Stimulated activated CD4-positive, alpha-beta T cell treated with anti-CD3 and anti-CD28 coated beads, Interleukin-12 subunit alpha, Interleukin-12 subunit beta, amount 100 ng/mL, for 4 hours (primary cell): ENCODE results near the gene CXCL12.

ENCODE experiments used
- DNase-seq: peaks from one replicate; pipeline ENCODE4 v3.0.0-alpha.2; 2020

CXCL12 gene

GRCh38 chr10:44362866-44363711 is 21.8 kb downstream of the CXCL12 start:
- DNase-seq: no peak

DNA sequence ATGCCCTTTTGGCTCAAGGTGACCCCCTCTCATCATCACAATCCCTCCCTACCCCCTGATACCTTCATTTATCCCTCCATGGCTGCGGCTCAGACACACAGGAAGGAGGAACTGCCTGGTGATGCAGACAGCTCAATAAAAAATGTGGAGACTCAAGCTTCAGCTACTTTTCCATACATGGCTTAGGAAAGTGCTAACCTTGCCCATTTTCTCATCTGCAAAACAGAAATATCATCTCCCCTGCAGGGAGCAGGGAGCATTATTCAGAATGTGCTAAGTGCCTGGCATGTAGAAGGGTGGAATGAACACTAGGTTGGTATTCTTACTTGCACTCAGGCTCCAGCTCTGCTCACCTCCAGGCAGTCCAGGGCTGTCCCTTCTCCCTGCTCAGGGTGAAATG is 23.8 kb downstream of the CXCL12 start:
- DNase-seq: no peak

DNA sequence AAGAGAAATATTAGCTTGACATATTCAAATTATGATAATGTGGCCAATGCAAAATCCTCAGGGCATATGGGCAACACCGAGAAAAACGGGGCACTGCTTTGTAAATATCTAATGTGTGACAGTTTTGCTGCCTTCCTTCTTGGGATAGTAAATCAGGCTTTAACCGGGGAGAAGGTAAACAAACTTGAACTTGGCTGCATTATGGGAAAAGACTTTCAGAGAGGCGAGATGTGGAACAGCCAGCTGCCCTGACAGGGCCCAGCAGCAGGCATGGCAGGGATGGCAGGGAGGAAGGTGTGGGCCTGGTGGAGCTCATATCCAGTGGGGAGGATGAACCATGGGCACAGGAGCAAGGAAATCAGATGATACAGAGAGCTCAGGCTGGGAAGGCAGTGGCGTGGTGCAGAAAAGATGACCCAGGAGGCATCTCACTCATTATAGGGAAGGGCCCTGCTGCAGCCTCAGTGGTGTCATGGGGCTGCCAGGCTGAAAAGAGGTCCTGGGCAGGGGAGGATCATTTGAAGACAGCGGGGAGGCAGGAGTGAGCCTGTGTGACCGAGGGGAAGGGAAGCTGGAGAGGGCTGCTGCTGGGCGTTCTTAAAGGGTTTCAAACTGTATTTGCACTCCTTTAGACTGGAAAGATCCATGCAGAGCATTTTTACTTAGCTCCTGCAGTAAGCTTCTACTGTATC is 26.7 kb downstream of the CXCL12 start:
- DNase-seq: no peak

- no peak for DNase-seq
Measured at GRCh38 chr10:44357023-44357540, 27.8 kb downstream of the CXCL12 start.

DNA sequence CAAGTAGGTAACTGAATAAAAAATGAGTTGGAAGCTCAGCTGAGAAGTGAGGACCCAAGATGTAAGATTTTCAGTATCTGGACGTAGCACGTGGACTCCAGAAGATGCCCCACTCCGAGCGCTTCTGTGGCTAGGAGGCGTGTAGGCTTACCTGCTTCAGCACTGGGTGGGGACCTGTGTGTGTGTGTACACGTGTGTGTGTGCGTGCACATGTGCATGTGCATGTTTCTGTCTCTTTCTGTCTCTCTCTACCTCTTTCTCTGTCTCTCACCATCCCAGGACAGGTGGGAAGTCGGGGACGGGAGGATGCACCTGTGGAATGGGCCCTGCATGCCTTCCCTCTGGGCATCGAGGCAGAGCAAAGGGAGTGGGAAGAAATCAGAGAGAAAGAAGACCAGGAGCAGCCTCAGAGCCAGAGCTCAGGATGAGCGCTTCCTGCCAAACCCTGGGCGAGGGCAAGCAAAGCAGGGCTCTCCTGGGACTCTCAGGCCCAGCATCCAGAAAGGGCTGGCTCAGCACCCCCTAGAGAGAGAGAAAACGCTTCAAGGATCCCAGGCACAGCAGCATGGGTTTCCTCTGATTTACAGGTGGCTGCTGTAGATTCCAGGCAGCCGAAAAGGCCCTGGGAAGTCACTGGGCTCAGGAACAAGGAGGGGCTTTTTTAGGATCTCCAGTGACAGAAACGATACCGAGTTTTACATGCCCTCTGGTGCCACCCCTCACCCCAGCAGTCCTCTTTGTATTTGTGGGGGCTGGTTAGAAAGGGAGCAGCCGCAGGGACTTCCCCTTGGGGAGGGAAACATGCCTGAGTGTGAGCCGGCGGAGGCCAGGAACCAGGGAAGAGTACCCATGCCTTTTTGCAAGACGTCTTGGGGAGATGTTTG is 28.5 kb downstream of the CXCL12 start:
- DNase-seq: no peak

DNA sequence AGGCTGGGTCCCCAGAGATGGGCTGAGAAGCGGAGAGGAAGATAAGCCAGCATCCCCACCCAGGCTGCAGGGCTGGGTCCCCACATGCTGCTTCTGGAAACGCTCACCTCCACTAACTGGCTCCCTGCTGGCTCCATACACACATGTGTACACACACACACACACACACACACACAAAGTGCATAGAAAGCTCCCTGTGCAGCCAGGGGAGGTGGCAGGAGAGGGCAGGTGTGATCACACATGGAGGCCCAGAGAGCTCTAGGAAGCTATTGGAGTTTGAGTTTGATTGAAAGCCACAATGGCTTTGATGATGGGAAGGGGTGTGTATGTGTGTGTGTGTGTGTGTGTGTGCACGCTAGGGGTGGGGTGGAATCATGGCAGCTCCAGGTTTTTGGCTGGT is 29.3 kb downstream of the CXCL12 start:
- DNase-seq: no peak

DNA sequence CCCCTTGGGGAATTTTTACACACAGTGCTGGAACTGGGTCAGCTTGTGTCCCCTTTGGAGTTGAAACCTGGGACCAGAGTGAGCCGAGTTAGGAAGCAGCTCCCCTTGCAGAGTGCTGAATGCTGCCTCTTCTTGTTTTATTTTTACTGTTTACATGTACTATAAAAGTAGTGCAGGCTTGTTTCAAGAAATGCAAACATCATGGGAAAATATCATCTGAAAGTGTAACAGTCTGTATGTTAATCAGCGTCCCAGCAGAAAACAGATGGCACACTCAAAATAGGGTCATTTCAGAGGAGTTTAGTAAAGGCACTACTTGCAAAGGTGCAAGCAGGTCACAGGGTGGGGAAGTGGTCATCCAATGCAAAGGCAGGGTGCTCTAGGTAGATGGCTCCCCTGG is 30.1 kb downstream of the CXCL12 start:
- no peak for DNase-seq

GRCh38 chr10:44353721-44354120 is 31.2 kb downstream of the CXCL12 start:
- no peak for DNase-seq

GRCh38 chr10:44353128-44353390 is 31.8 kb downstream of the CXCL12 start:
- DNase-seq: no peak

GRCh38 chr10:44352316-44353127 is 32.4 kb downstream of the CXCL12 start:
- DNase-seq: no peak

DNA sequence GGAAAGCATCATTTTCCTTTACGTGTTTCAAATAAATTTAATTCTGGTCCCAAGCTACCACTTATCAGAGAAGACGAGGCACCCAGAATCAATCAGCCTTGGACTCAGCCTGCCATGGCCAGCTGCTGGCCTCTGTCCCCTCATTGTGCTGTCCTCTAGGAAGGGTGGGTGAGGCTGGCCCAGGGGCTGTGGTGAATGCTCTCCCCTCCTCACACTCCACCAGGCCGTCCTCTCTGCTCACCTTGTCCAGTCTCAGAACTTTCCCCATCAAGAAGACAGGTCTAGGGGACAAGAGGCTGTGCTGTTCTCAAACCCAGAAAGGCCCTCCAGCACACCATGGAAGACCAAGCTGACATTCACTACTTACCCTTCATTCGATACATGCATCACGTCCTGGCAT is 36.4 kb downstream of the CXCL12 start:
- no peak for DNase-seq

- DNase-seq: no peak
Measured at GRCh38 chr10:44347609-44348400, 37.1 kb downstream of the CXCL12 start.

DNA sequence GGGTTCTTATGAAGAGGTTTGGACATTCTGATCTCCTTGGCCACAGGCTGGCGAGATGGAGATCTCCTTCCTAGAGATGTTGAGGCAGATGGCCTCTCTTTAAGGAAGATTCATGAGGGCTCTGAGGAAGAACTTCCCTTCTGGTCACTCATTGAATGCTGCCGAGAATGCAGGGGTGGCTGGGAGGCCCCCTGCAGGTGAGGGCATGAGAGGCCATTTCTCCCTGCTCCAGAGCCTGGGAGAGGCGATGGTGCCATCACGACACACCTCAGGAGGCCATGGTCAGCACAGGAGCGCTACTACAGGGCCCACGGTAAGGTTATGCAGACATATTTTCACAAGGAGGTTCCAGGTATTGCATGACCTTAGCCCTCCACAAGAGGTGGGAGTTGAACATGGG is 40.2 kb downstream of the CXCL12 start:
- no peak for DNase-seq

DNA sequence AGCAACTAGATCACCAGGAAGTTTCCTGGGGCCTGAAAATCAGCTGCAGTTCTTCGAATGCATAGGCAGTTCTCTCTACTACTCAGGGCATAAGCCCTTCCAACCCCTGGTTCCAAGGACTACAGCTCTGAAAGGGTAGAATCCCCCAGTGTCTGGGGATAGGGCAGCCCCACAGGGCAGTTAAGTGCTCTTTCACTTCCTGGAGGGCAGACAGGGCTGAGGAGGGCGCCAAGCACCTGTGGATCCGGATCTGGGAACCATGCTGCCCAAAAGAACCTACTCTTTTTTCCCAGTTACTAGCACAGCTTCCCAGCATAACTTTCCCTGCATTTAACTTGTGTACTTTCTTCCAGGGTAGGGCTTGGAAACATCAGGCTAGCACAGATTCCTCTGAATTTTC is 41.1 kb downstream of the CXCL12 start:
- DNase-seq: no peak

- DNase-seq: no peak
Measured at GRCh38 chr10:44341886-44342285, 43.0 kb downstream of the CXCL12 start.

DNA sequence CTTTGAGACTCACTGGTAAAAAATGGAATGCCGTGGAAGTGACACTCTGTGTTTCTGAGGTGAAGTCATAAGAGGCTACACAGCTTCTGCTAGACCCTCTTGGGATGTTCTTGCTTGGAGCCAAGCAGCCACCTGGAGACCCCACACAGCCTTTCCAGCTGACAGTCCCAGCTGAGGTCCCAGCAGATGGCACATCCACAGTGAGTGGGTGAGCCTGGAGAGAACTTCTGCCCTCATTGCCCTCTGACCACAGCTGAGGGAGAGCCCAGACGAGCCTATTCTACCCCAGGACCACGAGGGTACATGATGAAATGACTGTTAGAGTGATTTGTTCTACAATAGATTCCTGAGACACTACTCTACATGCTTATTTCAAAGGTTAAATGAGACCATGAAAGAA is 44.3 kb downstream of the CXCL12 start:
- DNase-seq: no peak

DNA sequence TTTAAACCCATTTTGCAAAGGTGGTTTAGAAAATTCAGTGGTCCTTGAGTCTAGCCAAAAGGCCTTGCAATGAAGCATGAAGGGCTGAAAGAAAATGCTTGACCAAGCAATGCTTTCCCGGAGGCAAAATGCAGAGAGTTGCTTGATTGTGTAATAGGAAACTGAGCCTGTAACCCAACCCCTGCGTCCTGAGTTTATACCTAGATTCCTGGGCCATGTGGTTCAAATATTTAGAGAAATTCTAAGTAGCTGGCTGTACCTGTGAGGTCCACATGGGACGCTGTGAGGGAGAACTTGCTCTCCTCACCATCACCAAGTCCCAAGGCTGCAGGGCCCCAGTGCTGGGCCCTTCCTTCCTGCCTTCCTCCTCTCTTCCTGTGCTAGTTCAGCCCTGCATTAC is 45.7 kb downstream of the CXCL12 start:
- no peak for DNase-seq

DNA sequence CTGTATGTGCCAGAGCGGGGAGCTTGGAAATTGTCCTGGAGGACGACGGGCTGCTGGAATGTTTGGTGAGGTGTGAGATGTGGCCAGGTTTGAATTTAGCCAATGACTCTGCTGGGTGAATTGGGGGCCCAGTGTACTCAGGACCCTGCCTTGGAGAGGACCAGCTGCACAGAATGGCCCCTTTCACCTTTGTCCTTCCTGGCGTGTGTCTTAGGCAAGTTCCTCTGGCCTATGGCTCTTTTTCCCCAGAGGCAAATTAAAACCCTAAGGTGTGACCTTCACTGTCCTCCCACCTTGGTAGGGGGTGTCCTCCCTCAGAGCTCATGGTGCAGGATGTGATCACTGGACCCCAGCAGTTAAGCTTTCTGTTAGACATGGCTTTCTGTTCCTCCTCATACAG is 47.8 kb downstream of the CXCL12 start:
- DNase-seq: no peak

DNA sequence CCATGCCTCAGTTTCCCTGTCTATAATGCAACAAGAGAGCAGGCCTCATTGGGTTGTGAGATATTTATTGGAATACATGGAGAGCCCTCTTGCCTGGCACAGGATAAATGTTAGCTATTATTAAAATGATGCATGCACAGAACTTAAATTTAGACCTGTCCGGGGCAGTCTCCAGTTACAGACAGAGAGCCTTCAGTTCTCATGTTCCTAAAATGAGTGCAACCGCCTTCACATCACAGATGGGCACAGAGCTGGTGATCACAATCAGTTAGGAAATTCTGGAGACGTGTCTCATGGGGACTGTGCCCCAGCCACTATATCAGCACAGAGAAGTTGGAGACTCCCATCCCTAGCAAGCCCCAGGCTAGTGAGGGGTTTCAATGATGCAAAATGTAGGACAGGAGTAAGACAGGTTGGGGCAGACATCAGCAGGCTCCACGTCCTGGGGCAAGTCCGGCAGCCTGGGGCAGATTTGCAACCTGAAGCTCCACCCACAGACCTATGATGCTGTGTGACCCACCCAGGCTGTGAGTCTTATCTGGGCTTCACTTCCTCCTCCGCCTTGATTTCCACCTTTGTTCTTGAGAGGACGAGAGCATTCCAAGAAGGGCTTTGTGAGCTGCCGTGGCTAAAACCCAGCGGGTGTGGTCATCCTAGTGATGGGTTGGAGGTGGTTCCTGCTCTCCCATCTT is 49.4 kb downstream of the CXCL12 start:
- no peak for DNase-seq

GRCh38 chr10:44334621-44335184 is 50.2 kb downstream of the CXCL12 start:
- no peak for DNase-seq

- no peak for DNase-seq
Measured at GRCh38 chr10:44334091-44334490, 50.8 kb downstream of the CXCL12 start.
